ENCODE results near the gene ENO1.
"Not testable (repeated sequence)": the region's sequence is repeated elsewhere in the genome, so short reads cannot be mapped to it uniquely, and the experiment has no call there.

ENO1 gene

DNA sequence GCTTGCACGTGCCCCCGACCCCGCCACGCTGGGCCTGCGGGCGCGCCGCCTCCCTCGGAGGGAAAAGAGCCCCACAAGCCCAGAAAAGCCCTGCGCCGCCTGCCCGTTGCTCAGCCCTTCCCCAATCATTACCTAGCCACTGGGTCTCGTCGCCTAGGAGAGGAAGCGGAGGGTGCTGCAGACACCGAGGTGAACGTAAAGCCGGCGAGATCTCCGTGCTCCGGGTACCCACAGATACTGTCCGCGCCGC is at the start of gene ENO1:
Gene ENO1 (minus strand): TSS at position 239 of the 250 bp plus-strand sequence. CDS start 3,778 bp downstream, outside the sequence.
- no peak for DNase-seq

DNA sequence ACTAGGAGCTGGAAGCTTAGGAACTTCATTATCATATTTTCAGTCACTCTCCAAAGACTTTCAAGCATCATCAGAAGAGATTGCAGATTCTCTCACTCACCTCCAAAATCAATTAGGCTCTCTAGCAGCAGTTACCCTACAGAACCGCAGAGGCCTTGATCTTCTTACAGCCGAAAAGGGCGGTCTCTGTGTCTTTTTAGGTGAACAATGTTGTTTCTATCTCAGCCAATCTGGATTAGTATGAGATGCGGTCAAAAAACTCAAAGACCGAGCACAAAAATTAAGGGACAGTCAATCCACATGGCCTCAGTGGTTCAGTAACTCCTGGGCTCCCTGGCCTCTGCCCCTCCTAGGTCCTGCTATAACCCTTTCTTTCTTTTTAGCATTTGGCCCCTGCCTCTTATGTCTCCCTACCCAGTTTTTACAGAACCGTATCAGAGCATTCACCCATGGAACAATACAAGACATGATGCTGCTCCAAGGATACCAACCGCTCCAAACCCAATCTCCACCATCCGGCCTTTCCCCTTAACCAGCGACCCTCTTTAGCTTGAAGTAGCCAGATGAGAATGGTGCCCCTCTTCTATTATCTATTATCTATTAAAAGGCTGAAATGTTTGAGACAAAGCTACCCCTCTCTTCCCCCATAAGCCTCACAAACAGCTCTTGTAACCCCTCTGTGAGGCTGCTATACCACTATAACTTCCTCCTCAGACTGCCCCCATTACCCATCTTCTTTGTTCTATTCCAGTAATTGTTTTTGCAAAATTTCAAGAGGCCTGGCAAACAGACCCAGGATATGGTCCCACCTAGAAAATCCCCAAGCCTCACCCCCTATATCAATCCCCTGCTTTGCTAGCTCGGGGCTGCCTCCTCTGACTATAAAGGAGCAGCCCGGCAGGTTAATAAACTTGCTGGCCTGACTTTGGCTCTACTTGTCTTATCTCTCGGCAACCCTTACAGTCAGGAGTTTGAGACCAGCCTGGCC is 48.5 kb upstream of the ENO1 start:
- DNase-seq, result no peak

DNA sequence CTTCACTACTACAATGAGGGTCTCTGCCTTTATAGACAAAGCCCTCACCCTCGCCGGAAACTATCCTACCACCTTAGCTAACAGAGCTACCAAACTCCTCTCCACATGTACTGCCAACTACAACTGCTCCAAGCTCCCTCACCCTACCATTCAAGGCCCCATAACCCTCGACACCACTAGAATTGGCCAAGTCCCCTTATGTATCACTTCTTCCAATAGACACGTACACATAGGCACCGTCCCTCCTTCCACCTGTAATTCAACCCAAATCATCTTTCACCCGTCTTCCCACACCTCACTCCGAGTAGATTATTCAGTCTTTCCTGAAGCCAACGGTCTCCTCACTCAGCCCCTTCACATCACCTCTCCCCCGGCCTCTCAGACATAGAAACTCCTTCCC is 47.5 kb upstream of the ENO1 start:
- no peak for DNase-seq

DNA sequence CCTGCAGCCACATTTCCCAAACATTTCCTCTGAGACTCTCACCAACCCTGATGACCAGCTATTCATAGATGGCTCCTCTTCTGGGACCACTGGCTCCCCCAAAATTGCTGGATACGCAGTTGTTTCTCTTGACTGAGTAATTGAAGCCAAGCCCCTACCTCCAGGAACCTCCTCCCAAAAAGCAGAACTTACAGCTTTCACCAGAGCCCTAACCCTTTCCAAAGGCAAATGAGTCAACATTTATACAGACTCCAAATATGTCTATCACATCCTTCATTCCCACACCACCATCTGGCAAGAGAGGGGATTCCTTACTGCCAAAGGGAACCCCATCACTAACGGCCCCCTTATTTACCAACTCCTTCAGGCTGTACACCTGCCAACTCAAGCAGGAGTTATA is 46.9 kb upstream of the ENO1 start:
- DNase-seq, result no peak

DNA sequence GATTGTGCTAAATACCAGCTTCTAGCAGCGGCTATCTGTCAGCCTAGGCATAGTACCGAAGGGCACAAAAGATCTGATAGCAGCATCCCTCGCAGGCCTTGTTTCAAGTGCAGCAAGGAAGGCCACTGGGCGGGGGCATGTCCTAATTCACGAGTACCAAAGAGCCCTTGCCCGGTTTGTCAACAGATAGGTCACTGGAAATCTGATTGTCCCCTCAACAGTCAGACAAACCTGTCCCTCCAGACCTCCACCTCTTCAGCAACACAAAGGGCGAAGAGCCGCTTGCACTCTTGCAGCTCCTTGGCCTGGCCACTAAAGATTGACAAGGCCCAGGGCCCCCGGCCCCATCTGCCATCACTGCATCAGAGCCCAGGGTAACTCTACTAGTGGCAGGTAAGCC is 44.5 kb upstream of the ENO1 start:
- no peak for DNase-seq

DNA sequence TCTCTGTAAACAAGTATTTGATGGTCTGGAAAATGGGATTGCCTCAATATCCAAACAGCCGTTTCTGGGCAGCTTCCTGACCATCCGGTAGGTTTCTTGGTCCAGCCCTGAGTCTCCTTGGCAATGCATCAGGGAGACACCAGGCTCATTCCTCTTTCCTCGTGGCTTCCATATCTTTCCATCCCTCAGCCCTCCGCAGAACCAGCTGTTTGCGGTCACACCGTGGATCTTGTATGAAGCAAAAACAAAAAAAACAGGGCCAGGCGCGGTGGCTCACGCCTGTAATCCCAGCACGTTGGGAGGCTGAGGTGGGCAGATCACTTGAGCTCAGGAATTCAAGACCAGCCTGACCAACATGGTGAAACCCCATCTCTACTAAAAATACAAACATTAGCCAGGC is 39.0 kb upstream of the ENO1 start:
- DNase-seq, result not testable (repeated sequence)

DNA sequence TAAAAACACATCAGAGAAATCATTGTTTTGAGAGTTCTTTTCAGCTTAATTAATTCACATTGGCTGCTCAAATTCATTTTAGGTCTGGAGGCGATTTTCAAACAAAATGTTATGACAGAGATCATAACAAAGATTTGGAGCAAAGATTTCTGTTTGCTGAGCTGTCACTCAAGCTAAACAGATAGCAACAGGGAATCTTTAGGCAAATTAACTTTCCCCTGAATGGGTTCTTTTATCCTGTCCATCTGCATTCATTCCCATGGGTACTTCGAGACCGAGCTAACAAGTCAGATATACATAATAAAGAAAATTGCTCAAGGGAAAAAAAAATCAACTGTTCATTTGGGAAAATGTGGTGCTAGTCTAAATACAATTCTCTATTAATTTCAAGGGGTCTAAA is 37.0 kb upstream of the ENO1 start:
- no peak for DNase-seq

DNA sequence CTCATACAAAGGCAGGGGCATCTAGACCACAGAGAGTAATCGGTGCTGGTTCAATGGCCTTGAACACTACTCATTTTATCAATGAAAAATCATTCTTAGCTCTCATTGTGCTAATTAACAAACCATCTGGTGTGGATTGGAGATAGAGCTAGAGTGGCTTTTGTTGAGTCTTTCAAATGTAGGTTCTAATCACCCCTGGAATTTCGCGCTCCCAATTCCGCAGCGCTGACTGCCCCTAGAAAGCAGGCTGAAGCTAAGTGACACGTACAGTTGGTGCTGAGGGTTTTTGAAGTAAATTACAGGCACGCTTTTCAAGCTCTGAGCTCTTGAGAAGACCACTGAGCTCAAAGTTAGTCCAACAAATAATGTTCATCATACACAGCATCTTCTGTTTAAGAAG is 36.0 kb upstream of the ENO1 start:
- no peak for DNase-seq

DNA sequence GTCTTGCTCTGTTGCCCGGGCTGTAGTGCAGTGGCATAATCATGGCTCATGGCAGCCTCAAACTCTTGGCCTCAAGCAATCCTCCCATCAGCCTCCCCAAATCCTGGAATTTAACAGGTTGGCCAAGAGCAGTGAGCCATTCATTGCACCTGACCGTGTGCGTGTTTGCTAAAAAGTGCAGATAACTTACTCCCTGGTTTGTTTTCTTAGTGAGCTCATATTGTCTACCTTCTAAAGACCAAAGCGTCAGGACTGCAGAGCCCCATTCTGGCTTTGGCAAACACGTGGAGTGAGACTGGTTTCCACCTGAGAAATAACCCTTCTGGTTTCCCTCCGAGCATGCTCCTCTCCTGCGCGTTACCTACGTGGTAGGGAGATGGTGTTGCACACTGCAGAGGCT is 35.0 kb upstream of the ENO1 start:
- peak; percentile 30 for DNase-seq

DNA sequence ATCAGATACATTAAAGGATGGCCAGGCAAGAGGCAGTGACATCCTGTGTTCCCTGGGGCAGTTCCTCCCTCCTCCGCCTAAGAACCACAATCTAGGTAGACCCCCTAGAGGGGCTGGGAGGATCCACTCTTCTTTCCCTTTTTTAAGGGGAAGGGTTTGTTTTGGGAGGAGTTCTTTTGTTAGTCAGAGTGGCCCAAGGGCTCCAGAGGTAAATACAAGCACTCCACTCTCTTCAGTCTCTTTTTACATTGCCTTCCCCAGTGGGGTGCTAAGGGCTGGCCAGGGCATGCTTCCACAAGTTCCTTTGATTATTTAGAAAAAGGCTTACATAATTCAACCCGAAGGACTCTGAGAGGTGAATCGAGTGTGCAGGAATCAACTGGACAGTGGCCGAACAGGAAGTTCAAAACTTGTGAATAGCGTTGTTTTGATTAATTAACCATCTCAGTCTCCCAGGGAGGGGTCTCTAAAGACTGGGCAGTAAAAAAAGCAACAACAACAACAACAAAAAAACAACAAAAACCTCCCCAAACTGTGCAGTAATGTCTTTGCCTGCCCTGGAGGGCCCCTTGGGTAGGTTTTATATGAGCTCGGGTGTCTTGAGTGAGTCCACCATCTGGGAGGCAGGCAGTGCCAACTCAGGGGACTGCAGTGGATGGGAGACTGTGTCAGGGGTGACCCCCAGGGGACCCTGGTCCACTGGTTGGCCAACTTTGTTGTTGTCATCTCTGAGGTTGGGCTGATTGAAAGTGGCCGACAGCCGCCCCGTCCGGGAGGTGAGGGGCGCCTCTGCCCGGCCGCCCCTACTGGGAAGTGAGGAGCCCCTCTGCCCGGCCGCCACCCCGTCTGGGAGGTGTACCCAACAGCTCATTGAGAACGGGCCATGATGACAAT is 33.2 kb upstream of the ENO1 start:
- peak; percentile 69 for DNase-seq

DNA sequence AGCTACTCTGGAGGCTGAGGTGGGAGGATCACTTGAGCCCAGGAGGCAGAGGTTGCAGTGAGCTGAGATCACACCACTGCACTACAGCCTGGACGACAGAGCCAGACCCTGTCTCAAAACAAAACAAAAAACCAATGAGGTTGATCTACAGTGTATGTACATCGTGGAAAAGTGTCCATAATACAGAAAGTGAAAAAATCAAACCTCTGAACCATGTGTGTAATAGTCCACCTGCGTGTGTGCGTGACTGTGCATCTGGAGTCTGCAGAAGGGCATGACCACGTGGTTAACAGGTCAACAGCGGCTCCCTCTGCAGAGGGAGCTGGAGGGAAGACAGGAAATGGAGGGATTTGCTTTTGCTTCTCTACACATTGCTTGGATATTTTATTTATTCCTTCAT is 32.4 kb upstream of the ENO1 start:
- peak; percentile 94 for DNase-seq

DNA sequence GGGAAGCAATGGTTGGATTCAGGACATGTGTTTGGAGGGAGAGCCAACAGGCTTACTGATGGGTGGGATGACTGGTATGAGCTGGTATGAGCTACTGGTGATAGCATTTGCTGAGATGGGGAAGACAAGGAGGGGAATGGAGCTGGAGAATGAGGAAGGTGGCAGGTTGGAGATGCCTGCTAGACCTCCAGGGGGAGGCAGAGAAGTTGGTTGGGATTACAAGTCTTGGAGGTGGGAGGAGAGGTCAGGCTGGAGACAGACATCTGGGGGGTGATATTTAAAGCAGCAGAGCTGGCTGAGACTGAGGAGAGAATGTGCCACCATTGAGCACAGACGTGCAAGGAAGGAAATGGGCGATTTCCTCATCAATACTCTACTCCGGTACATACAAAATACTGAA is 31.8 kb upstream of the ENO1 start:
- no peak for DNase-seq

DNA sequence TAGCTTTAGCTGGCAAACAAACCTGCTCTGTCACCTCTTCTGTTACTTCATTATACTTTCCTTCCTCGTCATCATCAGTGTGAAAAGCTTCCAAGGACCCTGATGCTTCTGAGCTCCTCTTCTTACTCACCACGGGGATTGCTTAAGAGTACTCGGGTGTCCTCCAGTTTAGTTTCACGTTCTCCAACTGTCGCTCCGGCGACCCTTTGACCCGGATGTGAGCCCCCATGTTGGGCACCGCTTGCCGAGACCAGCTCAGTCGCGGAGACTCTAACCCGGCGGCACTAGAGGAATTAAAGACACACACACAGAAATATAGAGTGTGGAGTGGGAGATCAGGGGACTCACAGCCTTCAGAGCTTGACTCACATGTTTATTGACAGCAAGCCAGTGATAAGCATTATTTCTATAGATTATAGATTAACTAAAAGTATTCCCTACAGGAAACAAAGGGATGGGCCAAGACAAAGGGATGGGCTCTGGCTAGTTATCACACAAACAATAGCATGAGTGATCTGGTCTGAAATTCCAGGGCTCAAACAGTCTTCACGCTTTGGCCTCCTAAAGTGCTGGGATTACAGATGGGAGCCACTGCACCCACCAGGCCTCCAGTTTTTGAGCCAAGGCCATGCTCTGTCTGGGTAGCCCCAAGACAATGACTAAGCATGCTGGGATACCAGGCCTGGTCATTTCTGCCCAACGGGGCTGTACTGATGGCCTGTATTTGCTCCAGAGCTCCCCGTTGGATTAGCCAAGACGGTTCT is 30.1 kb upstream of the ENO1 start:
- no peak for DNase-seq

DNA sequence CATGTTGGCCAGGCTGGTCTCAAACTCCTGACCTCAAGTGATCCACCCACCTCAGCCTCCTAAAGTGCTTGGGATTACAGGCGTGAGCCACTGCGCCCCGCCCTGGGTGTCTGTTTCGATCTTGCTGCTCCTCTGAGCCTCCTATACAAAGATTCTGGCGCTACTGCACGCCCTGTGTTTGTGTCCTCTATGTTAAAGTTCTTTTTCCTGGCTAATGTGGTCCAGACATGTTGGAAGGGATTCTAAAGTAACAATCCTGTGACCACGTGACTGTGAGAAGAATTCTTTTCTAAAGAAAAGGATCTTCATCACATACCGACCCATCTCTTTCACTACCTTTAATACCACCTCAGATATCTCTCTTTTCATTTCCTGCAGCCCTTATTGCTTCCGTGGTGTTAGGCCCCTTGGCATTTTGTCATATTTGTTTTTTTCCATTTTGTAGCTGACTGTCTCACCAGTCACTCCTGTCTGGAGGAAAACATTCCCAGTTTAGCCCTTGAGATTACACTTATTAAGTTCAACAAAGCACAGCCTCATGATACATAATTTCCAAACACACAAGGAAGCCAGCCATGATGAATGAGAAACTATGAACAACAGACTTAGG is 27.2 kb upstream of the ENO1 start:
- DNase-seq, result no peak

DNA sequence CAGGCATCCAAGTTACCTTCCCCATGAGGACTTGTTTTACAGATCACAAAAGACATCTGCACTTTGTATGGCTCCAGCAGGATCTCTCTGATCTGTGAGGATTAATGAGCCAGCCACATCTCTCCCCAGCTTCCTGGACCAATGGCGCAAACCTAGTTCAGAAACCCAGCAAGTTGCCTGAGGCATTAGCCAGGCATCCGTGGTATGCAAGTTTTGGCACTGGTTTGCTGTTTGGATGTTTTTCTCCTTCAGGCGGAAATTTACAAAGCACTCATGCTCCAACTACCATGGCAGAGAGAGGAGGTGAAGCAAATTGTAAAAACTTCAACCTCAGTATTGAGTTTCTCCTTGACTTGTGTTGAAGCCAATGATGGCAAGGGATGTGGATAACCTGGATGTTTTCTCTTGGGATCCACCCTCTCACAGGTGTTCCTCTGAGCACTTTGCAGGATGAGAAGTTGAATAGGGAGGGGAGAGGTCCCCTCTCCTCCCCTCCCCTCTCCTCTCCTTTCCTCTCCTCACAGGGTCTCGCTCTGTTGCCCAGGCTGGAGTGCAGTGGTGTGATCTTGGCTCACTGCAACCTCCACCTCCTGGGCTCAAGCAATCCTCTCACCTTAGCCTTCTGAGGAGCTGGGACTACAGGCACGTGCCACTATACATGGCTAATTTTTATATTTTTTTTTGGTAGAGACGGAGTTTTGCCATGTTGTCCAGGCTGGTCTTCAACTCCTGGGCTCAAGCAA is 25.6 kb upstream of the ENO1 start:
- peak; percentile 47 for DNase-seq

DNA sequence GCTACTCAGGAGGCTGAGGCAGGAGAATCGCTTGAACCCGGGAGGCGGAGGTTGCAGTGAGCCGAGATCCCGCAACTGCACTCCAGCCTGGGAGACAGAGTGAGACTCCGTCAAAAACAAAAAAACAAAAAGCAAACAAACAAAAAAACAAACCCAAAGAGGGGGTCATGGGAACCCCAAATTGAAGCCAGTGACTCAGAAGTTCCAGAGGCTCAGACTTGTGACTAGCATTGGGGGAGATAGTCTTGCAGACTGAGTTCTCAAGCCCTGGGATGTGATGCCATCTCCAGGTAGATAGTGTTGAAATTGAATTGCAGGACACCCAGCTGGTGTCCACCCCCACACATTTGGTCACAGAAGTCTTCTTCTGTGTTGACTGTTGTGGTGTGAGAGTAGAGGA is 24.9 kb upstream of the ENO1 start:
- DNase-seq, result peak; percentile 40

DNA sequence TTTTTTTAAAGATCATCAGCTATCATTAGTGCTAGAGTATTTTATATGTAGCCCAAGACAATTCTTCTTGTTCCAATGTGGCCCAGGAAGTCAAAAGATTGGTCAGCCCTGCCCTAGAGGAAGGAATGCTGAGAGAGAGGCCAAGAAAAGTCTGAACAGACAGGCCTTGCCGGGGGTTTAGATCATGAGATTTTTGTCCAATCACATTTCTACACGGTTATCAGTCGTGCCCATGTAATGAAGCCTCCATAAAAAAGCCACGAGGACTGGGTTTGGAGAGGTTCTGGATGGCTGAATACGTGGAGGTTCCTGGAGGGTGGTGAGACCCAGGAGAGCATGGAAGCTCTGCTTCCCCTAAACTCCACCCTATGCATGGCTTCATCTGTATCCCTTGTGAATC is 24.3 kb upstream of the ENO1 start:
- DNase-seq, result no peak

DNA sequence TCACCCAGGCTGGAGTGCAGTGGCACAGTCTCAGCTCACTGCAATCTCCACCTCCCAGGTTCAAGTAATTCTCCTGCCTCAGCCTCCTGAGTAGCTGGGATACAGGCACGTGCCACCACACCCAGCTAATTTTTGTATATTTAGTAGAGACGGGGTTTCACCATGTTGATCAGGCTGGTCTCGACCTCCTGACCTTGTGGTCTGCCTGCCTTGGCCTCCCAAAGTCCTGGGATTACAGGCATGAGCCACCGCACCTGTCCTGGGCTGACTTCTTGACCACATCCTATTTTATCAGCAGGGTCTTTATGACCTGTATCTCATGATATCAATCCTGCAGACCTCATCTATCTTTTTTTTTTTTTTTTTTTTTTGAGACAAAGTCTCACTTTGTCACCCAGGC is 22.2 kb upstream of the ENO1 start:
- not testable (repeated sequence) for DNase-seq

DNA sequence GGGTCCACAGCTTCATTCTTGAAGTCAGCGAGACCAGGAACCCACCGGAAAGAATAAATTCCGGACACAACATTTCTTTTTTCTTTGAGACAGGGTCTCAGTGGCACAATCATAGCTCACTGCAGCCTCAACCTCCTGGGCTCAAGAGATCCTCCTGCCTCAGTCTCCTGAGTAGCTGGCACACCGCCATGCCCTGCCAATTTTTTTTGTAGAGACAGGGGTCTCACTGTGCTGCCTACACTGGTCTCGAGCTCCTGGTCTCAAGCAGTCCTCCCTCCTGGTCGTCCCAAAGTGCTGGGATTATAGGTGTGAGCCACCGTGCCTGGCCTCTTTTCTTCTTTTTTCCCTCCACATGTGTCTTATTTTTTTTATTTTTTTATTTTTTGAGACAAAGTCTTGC is 20.6 kb upstream of the ENO1 start:
- no peak for DNase-seq

DNA sequence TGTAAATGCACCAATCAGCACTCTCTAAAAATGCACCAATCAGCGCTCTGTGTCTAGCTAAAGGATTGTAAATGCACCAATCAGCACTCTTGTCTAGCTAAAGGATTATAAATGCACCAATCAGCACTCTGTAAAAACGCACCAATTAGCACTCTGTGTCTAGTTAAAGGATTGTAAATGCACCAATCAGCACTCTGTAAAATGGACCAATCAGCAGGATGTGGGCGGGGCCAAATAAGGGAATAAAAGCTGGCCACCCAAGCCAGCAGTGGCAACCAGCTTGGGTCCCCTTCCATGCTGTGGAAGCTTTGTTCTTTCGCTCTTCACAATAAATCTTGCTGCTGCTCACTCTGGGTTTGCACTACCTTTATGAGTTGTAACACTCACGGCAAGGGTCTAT is 19.9 kb upstream of the ENO1 start:
- DNase-seq, result not testable (repeated sequence)

DNA sequence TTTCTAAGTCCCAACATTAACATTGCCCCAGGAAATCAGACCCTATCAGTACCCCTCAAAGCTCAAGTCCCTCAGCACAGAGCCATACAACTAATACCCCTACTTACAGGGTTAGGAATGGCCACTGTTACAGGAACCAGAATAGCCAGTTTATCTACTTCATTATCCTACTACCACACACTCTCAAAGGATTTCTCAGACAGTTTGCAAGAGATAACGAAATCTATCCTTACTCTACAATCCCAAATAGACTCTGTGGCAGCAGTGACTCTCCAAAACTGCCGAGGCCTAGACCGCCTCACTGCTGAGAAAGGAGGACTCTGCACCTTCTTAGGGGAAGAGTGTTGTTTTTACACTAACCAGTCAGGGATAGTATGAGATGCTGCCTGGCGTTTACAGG is 19.0 kb upstream of the ENO1 start:
- not testable (repeated sequence) for DNase-seq

DNA sequence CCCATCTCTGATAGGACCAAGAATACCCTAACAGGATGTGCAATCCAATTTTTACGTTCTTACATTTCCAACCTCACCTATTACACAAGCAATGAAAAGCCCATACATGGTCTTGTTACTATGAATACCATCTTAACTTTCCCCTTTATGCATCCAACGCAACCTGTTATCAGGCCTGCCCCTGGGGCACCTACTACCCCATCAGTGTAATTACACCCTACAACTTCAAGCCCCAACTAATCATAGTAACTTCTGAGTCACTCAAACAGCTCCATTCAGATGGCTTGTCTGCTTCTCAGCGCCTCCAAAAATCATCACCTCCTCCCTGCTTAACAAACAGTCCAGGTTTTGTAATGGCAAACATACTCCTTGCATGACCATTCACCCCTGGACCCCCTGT is 18.3 kb upstream of the ENO1 start:
- DNase-seq, result not testable (repeated sequence)

Measured in DMS53 (cell line).